Keratinocyte (primary cell): ENCODE data around the gene TTC31. TPM values are rescaled to one million over a fixed set of nuclear protein-coding genes. Genes with fewer than 3 reads are reported as not detected.
A peak's percentile ranks its signal among the peaks of the same experiment; 100 is the strongest.

Experiments used
- DNase-seq: peaks from one replicate; pipeline ENCODE4 v3.0.0-alpha.2; 2011; ENCODE audit warnings: low read depth, missing footprints, low spot score
- FAIRE-seq: peaks from 2 replicates; lab custom pipeline; 2011; peaks lifted over from hg19 to GRCh38; lab: Jason Lieb, UNC
- H2AFZ ChIP-seq: 2 replicates; pipeline ENCODE4 v1.6.0; 2012; ENCODE audit warnings: low read length, control low read depth, inconsistent platforms; ENCODE audit not compliant: control insufficient read depth
- H3K27ac ChIP-seq: 2 replicates; pipeline ENCODE4 v1.5.1; 2011; ENCODE audit warnings: low read length; ENCODE audit not compliant: control insufficient read depth, insufficient read depth
- H3K27me3 ChIP-seq: 3 replicates; pipeline ENCODE4 v1.6.0; 2011; ENCODE audit warnings: low read length; ENCODE audit not compliant: control insufficient read depth, insufficient read depth; ENCODE audit errors: extremely low read depth
- H3K36me3 ChIP-seq, 2 experiments: 2 replicates in 1 of 2; 3 replicates in 1 of 2; pipeline ENCODE4 v1.5.1; 2011; ENCODE audit warnings: low read length in 2 of 2, mild to moderate bottlenecking in 1 of 2; ENCODE audit not compliant: control insufficient read depth in 2 of 2, insufficient read depth in 2 of 2; ENCODE audit errors: extremely low read depth in 1 of 2
- H3K4me1 ChIP-seq: 3 replicates; pipeline ENCODE4 v1.5.1; 2011; ENCODE audit warnings: low read length; ENCODE audit not compliant: control insufficient read depth, insufficient read depth; ENCODE audit errors: extremely low read depth
- H3K4me2 ChIP-seq: 3 replicates; pipeline ENCODE4 v1.6.0; 2011; ENCODE audit warnings: low read depth, low read length; ENCODE audit not compliant: control insufficient read depth, insufficient read depth; ENCODE audit errors: extremely low read depth
- H3K4me3 ChIP-seq, 3 experiments: fragments of 200-600 bp in 1 of 3; sonication (generic) in 1 of 3; 2 replicates in 2 of 3; 3 replicates in 1 of 3; pipeline ENCODE4 v1.5.1; 2011 to 2016; ENCODE audit warnings: low read length in 3 of 3, mild to moderate bottlenecking in 3 of 3, control low read depth in 2 of 3, inconsistent platforms in 1 of 3, low read depth in 1 of 3, mixed read lengths in 1 of 3, mixed run types in 1 of 3, moderate library complexity in 1 of 3; ENCODE audit not compliant: control insufficient read depth in 2 of 3, insufficient read depth in 2 of 3; ENCODE audit errors: extremely low read depth in 1 of 3
- H3K79me2 ChIP-seq: 2 replicates; pipeline ENCODE4 v1.6.0; 2012; ENCODE audit warnings: low read length; ENCODE audit not compliant: control insufficient read depth, insufficient read depth
- H3K9ac ChIP-seq: 3 replicates; pipeline ENCODE4 v1.6.0; 2011; ENCODE audit warnings: low read length; ENCODE audit not compliant: control insufficient read depth, insufficient read depth; ENCODE audit errors: extremely low read depth
- H3K9me1 ChIP-seq: 3 replicates; pipeline ENCODE4 v1.6.0; 2011; ENCODE audit warnings: low read length; ENCODE audit not compliant: control insufficient read depth, insufficient read depth; ENCODE audit errors: extremely low read depth
- H3K9me3 ChIP-seq: 2 replicates; pipeline ENCODE4 v1.5.1; 2012; ENCODE audit warnings: low read depth, low read length; ENCODE audit not compliant: control insufficient read depth
- H4K20me1 ChIP-seq: 3 replicates; pipeline ENCODE4 v1.6.0; 2011; ENCODE audit warnings: low read length; ENCODE audit not compliant: control insufficient read depth, insufficient read depth; ENCODE audit errors: extremely low read depth
- CTCF ChIP-seq, 3 experiments: IDR thresholded peaks in 1 of 3; conservative IDR thresholded peaks in 1 of 3; optimal IDR thresholded peaks in 1 of 3; 2 replicates in 2 of 3; 3 replicates in 1 of 3; pipeline versions ENCODE3 to v1.5.1; 2011; ENCODE audit warnings: low read length in 3 of 3, mild to moderate bottlenecking in 3 of 3, moderate library complexity in 2 of 3, control low read depth in 1 of 3, inconsistent platforms in 1 of 3; ENCODE audit not compliant: insufficient read depth in 2 of 3; ENCODE audit errors: extremely low read depth in 1 of 3
- EZH2 ChIP-seq: IDR thresholded peaks from one replicate; pipeline ENCODE4 v1.6.1; 2012; ENCODE audit warnings: inconsistent platforms, mild to moderate bottlenecking, low read length, moderate library complexity
- dilution Hi-C: fragments of 300-500 bp; cut with MboI; formaldehyde crosslinking; loops from one replicate; pipeline ENCODE4 v1.7.0; 2020; ENCODE audit warnings: low sequenced_read_pairs; ENCODE audit not compliant: extremely low pct_ligation_motif_present
- polyA plus RNA-seq, 5 experiments: library from polyadenylated mRNA; depleted of rRNA in 3 of 5; stranded (reverse) in 3 of 5; stranded (forward) in 1 of 5; unstranded in 1 of 5; fragments of >200 nt; gene quantifications; 1 replicate in 1 of 5; 2 replicates in 3 of 5; 3 replicates in 1 of 5; pipeline versions ENCODE4 v1.2.1 to v1.2.3, GENCODE V29; 2011 to 2012; ENCODE audit warnings: missing spikeins in 2 of 5, low read depth in 1 of 5, low replicate concordance in 1 of 5

Gene TTC31
- polyA plus RNA-seq, 1 donor (not counting 4 experiments of a cell fraction or from before 2014, with no cell fraction given) = 16.8 TPM

GRCh38 chr2:74498500-74499266, 15.8 kb downstream of the TTC31 start:
- Histone ChIP-seq H3K36me3 (peaks cover under 1 to 3% of the 10 kb centered on the region in 2 experiments), H3K9ac (peak overlapping the region; percentile 33), H3K4me2 (peak overlapping the region; percentile 69), H3K9me3 (no peaks in the 10 kb centered on the region), H3K27ac (no peak overlapping the region), H3K4me1 (peaks cover 33% of the 10 kb centered on the region), H3K9me1 (no peaks in the 10 kb centered on the region), H3K4me3 (peak overlapping the region; percentile 9 to 53 (median 26)), H3K27me3 (peaks cover 41% of the 10 kb centered on the region), H3K79me2 (no peaks in the 10 kb centered on the region), H4K20me1 (no peaks in the 10 kb centered on the region), H2AFZ (peak overlapping the region; percentile 41)
- TF ChIP-seq EZH2 (peak; percentile 87), CTCF (optimal IDR thresholded peaks at IDR 0.05 in 1 of 3, IDR thresholded peaks at IDR 0.05 in 1 of 3, conservative IDR thresholded peaks at IDR 0.05 in 1 of 3; ENCODE audit: extremely low read depth in 1 of 3, insufficient read depth in 2 of 3, low read length in 3 of 3) (no peak)
- FAIRE-seq (no peak), DNase-seq (no peak)
- dilution Hi-C loops = no loop called here

- Histone ChIP-seq H3K9me3 (no peaks in the 10 kb centered on the region), H3K27ac (no peak within 1 kb of the TSS), H3K9ac (peak within 1 kb of the TSS; percentile 33), H3K36me3 (peaks cover 0 to 4% of the 10 kb centered on the region in 2 experiments), H3K4me2 (peak within 1 kb of the TSS; percentile 69), H3K4me3 (peak within 1 kb of the TSS; percentile 9 to 53 (median 26)), H3K9me1 (no peaks in the 10 kb centered on the region), H3K4me1 (peaks cover 33% of the 10 kb centered on the region), H3K79me2 (no peaks in the 10 kb centered on the region), H3K27me3 (peaks cover 41% of the 10 kb centered on the region), H2AFZ (peak within 1 kb of the TSS; percentile 41), H4K20me1 (no peaks in the 10 kb centered on the region)
- no peak for FAIRE-seq
- DNase-seq = no peak
- dilution Hi-C loops = no loop called here
- TF ChIP-seq EZH2 (peak; percentile 13), CTCF (optimal IDR thresholded peaks at IDR 0.05 in 1 of 3, IDR thresholded peaks at IDR 0.05 in 1 of 3, conservative IDR thresholded peaks at IDR 0.05 in 1 of 3; ENCODE audit: extremely low read depth in 1 of 3, insufficient read depth in 2 of 3, low read length in 3 of 3) (no peak)
These were observed 16.5 kb downstream of the TTC31 start, which contains the start of gene LBX2 for GRCh38 chr2:74499267-74499939. Gene LBX2 (minus strand): TSS chr2:74499603. CDS start chr2:74499537, 66 bp downstream.
